NCI-H345 treated with DMSO at 0.1 percent for 48 hours (cell line): ENCODE data around the gene PRDM2.

Experiments used
- DNase-seq: peaks from one replicate; lab custom pipeline; 2025; ENCODE audit not compliant: unreplicated experiment; lab: John Stamatoyannopoulos, UW

PRDM2 gene

GRCh38 chr1:13830616-13831280 is 130.8 kb downstream of the PRDM2 start:
- DNase-seq, result no peak

DNA sequence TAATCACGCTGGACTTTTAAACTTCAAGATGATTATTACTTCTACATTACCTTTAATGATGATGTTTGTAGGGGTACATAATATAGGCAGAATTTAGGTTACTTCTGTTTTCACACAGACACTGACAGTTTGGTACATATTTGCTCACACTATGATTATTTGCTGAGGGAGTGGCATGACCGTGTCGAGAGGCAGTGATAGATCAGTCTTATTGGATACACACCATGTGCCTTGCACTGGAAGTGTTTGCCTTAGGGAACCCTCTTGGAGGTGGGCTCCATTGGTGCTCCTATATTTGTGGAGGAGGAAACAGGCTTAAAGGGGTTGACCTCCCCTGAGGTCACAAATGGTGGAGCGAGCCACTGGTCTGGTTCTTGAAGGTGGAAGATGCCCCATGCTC is 132.1 kb downstream of the PRDM2 start:
- peak; percentile 90 for DNase-seq

GRCh38 chr1:13832536-13832935 is 132.5 kb downstream of the PRDM2 start:
- DNase-seq, result peak; percentile 98

DNA sequence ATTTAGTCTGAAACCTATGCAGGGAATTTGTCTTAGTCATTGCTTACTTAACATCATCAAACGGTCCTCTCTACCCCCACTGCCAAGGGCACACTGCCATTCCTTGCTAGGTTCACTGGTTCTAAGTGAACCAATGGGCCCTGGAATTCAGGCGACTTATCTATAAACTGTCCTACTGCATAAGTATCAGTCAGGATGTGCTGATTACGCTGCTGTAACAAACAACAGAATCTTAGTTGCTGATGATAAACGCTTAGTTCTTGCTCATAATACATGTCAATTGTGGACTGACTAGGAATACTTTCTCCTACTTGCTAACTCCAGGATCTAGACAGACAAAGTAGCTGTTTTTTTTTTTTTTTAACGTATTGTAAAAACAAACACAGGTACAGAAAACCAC is 136.1 kb downstream of the PRDM2 start:
- no peak for DNase-seq

DNA sequence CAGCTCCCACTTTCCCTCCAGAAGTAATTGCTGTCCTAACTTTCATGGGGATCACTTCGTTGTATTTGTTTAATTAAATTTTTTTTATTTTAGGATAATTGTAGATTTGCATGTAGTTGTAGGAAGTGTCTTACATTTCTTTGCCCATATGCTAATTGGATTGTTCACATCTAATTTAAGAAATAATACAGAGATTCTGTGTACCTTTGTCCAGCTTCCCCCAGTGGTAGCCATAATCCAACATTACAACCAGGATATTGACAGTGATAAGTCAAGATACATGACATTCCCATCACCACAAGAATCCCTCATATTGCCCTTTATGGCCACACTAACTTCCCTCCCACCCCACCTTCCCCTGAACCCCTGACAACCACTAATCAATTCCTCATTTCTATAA is 136.6 kb downstream of the PRDM2 start:
- DNase-seq, result no peak

DNA sequence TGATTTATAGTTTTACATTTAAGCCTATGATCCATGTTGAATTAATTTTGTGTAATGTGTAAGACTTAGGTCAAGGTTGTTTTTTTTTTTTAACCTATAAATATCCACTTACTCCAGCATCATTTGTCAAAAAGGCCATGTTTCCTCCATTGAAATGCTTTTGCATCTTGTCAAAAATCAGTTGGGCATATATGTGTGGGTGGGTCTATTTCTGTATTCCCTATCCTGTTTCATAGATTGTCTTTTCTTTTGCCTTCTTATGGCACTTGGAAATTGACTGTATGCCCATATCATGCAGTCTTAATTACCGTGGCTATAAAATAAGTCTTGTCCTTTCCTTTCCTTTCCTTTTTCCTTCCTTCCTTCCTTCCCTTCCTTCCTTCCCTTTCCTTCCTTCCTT is 138.2 kb downstream of the PRDM2 start:
- no peak for DNase-seq

DNA sequence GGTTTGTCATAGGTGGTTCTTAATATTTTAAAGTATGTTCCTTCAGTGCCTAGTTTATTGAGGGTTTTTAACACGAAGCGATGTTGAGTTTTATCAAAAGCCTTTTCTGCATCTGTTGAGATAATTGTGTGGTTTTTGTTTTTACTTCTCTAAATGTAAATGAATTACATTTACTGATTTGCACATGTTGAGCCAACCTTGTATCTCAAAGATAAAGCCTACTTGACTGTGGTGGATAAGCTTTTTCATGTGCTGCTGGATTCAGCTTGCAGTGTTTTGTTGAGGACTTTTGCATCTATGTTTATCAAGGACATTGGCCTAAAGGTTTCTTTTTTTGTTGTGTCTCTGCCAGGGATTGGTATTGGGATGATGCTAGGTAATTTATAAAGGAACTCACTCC is 142.5 kb downstream of the PRDM2 start:
- no peak for DNase-seq

- no peak for DNase-seq
Measured at GRCh38 chr1:13851726-13852125, 151.7 kb downstream of the PRDM2 start.

GRCh38 chr1:13855554-13855953 is 155.6 kb downstream of the PRDM2 start:
- DNase-seq, result no peak

DNA sequence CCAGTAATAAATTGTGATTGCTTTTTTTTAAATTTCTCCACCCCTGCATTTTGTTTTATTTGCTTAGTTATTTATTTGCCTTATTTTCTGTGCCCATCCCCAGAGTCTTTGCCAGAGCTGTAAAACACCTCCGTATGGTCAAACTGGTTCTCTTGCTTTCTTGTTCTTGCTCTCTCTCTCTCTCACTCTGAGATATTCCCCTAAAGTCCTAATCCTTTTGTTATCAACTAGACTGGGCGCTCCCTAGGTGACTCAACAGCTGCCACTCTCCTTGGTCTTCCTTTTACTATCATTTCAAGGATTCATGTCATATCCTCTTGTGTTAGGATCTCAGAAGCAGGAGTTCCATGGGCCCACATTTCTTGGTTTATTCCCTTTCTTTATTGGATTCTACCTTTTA is 160.0 kb downstream of the PRDM2 start:
- no peak for DNase-seq

DNA sequence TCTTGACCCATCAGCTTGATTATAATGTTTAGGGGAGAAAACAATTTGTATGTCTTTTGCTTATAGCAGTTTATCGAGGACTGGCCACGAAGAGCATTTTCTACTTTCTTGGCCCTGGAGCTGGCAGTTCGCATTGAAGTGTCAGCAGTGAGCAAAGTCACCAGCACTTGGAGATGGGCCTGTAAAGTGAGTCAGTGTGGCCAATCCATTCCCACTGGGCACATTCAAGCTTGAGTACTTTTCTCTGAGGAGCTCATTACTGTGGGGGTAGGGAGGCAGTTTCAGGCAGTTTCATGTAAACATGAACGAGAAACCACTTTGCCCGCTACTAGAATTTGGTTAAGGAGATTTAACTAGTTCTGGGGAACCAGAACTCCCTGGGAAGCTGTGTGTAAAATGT is 164.8 kb downstream of the PRDM2 start:
- DNase-seq, result no peak

DNA sequence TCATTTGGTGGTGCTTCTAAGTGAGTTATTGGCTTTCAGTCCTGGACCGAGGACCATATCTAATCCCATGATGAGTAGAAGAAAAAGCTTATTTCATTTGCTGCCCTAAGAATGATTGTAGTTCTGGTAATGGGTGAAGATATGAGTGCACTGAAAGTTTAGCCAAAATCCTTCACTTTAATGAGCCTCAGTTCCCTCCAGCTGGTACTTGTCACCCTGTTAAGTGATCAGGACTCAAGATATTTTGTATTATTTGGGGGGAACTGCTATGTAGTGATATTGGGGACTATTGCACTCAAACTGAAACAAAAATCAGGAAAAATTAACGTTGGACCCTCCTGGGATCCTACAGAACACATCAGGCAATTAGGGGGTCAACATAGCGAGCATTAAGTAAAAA is 165.9 kb downstream of the PRDM2 start:
- DNase-seq, result no peak

DNA sequence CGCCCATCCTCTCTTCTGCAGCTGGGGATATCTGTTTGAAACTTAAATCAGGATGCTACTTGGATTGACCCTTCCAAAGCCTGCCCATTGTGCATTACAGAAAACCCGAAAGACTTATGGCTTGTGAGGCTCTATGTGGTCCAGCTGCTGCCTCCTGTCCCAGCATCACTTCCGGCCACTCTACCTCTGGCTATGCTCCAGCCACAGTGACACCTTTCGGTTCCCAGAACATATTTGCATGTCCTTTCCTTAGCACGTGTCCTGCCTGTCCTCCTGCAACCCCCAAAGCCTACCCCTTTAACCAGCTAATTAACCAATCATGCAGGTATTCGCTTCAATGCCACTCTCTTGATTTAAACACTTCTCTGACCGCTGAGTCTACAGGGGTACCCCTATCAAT is 167.6 kb downstream of the PRDM2 start:
- DNase-seq, result no peak

GRCh38 chr1:13869172-13869797 is 169.3 kb downstream of the PRDM2 start:
- DNase-seq, result no peak

GRCh38 chr1:13871413-13871812 is 171.4 kb downstream of the PRDM2 start:
- DNase-seq, result no peak

GRCh38 chr1:13871886-13872285 is 171.9 kb downstream of the PRDM2 start:
- DNase-seq, result no peak

DNA sequence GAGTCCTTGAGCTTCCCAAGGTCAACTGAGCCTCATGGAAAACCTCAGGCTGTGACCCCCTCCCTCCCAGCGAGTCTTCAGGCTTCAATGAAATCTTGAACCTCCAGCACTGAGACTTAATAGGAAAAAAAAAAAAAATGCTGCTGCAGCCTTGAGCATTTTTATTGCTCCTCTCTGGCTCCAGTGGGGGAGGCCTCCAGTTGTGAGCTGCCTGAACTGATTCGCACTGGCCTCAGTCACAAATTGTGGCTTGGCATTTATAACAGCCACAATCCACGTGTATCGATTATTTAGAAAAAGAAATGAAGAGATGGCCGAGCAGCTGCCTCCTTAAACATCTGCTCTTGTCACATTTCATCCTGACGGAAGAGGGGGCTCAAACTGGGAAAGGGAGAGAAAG is 173.0 kb downstream of the PRDM2 start:
- no peak for DNase-seq
